Gastroesophageal sphincter (tissue), 3 donors: ENCODE measurements around the gene FAM180A.

Source experiments
- EP300 ChIP-seq: sonication (generic); formaldehyde crosslinking; IDR thresholded peaks from one replicate; pipeline ENCODE4 v1.6.1; 2017; ENCODE audit warnings: antibody characterized with exemption, mild to moderate bottlenecking
- POLR2A ChIP-seq, 2 donors: fragments of 450-650 bp; IDR thresholded peaks; one replicate each; pipeline ENCODE4 v1.6.1; 2017; ENCODE audit warnings: antibody characterized with exemption in 2 of 2, mild to moderate bottlenecking in 2 of 2, moderate library complexity in 1 of 2
- POLR2AphosphoS5 ChIP-seq: sonication (generic); formaldehyde crosslinking; IDR thresholded peaks from one replicate; pipeline ENCODE4 v1.6.1; 2017; ENCODE audit warnings: antibody characterized with exemption
- TF ChIP-seq, protein P1 (sequence below), 4 experiments: fragments of 200-600 bp in 2 of 4; fragments of 450-650 bp in 2 of 4; sonication (generic) in 1 of 4; IDR thresholded peaks; one replicate each; pipeline ENCODE4 v1.5.1; 2017 to 2019; ENCODE audit warnings: antibody characterized with exemption in 4 of 4, mild to moderate bottlenecking in 2 of 4, moderate library complexity in 2 of 4

DNA sequence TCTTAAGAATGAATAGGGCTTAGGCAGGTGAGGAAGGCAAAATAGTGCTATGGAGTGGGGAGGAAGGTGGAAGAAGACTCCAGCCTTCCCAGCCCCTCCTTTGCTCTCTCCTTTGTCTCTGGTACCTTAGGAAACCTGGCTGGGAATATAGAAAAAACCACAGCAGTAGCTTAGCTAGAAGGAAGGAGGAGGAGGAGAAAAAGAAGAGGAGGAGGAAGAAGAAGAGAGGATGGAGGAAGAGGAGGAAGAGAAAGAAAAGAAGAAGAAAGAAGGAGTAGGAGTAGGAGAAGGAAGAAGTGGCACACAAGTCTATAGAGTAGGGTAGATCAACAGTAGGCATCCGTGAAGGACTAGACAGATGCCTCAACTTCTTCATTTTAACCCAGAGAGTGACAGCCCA is 36.5 kb upstream of the FAM180A start:
- TF ChIP-seq, protein P1, sequence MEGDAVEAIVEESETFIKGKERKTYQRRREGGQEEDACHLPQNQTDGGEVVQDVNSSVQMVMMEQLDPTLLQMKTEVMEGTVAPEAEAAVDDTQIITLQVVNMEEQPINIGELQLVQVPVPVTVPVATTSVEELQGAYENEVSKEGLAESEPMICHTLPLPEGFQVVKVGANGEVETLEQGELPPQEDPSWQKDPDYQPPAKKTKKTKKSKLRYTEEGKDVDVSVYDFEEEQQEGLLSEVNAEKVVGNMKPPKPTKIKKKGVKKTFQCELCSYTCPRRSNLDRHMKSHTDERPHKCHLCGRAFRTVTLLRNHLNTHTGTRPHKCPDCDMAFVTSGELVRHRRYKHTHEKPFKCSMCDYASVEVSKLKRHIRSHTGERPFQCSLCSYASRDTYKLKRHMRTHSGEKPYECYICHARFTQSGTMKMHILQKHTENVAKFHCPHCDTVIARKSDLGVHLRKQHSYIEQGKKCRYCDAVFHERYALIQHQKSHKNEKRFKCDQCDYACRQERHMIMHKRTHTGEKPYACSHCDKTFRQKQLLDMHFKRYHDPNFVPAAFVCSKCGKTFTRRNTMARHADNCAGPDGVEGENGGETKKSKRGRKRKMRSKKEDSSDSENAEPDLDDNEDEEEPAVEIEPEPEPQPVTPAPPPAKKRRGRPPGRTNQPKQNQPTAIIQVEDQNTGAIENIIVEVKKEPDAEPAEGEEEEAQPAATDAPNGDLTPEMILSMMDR (IDR thresholded peaks at IDR 0.05), result no peak
- TF ChIP-seq POLR2AphosphoS5, result no peak
- TF ChIP-seq POLR2A (IDR thresholded peaks at IDR 0.05), result no peak
- TF ChIP-seq EP300, result no peak
